ENCODE measurements around the gene SERPINA12. TPM values are rescaled to one million over a fixed set of nuclear protein-coding genes. Genes with fewer than 3 reads are reported as not detected.

Gene SERPINA12
- total RNA-seq, 1 experiment from 2014 or later = not detected

DNA sequence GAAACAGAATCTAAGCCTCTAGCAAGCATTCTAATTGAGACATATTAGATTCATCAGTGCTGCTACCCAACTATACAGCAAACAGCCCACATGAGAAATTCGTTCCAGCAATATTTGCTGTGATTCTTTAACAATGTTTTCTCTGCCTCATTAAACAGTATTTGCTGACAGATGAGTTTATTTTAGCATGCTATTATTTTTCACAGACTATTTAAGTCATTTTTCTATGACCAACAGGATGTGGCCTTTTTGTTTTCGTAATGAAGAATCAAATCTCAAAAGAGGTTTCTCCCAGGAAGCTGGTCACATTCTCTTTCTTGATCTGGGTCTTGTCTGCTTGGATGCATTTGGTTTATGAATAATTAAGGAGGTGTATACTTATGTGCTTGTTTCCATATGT is 23.2 kb upstream of the SERPINA12 start (continued):
- TF ChIP-seq, protein P1, sequence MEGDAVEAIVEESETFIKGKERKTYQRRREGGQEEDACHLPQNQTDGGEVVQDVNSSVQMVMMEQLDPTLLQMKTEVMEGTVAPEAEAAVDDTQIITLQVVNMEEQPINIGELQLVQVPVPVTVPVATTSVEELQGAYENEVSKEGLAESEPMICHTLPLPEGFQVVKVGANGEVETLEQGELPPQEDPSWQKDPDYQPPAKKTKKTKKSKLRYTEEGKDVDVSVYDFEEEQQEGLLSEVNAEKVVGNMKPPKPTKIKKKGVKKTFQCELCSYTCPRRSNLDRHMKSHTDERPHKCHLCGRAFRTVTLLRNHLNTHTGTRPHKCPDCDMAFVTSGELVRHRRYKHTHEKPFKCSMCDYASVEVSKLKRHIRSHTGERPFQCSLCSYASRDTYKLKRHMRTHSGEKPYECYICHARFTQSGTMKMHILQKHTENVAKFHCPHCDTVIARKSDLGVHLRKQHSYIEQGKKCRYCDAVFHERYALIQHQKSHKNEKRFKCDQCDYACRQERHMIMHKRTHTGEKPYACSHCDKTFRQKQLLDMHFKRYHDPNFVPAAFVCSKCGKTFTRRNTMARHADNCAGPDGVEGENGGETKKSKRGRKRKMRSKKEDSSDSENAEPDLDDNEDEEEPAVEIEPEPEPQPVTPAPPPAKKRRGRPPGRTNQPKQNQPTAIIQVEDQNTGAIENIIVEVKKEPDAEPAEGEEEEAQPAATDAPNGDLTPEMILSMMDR (IDR thresholded peaks at IDR 0.05 in 2 of 3, conservative IDR thresholded peaks at IDR 0.05 in 1 of 3; ENCODE audit: borderline replicate concordance in 1 of 3, insufficient read depth in 1 of 3, low read depth in 2 of 3, low read length in 2 of 3) = no peak
- TF ChIP-seq TCF7L2 (IDR thresholded peaks at IDR 0.05; ENCODE audit: borderline replicate concordance, extremely low read depth, insufficient read depth, insufficient read length) (no peak), FOSL1 (IDR thresholded peaks at IDR 0.05; ENCODE audit: low read depth) (no peak)

GRCh38 chr14:94531187-94531586 is 21.9 kb upstream of the SERPINA12 start:
- no peak for DNase-seq (ENCODE audit: low read depth, low spot score)
- Histone ChIP-seq H3K79me2 (ENCODE audit: insufficient read depth, low read length) (no peaks in the 10 kb centered on the region), H3K4me2 (ENCODE audit: low read length) (no peak overlapping the region), H3K9ac (ENCODE audit: low read length) (no peak overlapping the region), H3K4me1 (ENCODE audit: control insufficient read depth in 1 of 2, insufficient read depth in 2 of 2, low read length in 2 of 2) (no peaks in the 10 kb centered on the region), H3K27ac (ENCODE audit: low read depth, low read length) (no peak overlapping the region), H2AFZ (ENCODE audit: low read depth, low read length, poor library complexity, severe bottlenecking) (no peak overlapping the region), H3K36me3 (ENCODE audit: control insufficient read depth in 1 of 2, insufficient read depth in 2 of 2, low read length in 2 of 2) (no peaks in the 10 kb centered on the region), H3K9me3 (ENCODE audit: control insufficient read depth in 1 of 2, insufficient read depth in 1 of 2, low read depth in 1 of 2, low read length in 2 of 2) (no peaks in the 10 kb centered on the region), H4K20me1 (ENCODE audit: insufficient read depth) (no peaks in the 10 kb centered on the region), H3K27me3 (ENCODE audit: insufficient read depth, low read length) (no peaks in the 10 kb centered on the region), H3K9me2 (ENCODE audit: insufficient read depth) (no peaks in the 10 kb centered on the region), H3K4me3 (replicated peaks in 1 of 2; ENCODE audit: low read depth in 1 of 2, low read length in 2 of 2) (no peak overlapping the region)
- RAD21 ChIA-PET (ENCODE audit: low non-redundant PET in 1 of 2, low total read pairs in 2 of 2, uncharacterized antibody in 2 of 2, unreplicated experiment in 2 of 2) = no interaction called here
- no TSS peak for BruUV-seq (replicated peaks)
- POLR2A ChIA-PET = no interaction called here
- TF ChIP-seq, protein P2, sequence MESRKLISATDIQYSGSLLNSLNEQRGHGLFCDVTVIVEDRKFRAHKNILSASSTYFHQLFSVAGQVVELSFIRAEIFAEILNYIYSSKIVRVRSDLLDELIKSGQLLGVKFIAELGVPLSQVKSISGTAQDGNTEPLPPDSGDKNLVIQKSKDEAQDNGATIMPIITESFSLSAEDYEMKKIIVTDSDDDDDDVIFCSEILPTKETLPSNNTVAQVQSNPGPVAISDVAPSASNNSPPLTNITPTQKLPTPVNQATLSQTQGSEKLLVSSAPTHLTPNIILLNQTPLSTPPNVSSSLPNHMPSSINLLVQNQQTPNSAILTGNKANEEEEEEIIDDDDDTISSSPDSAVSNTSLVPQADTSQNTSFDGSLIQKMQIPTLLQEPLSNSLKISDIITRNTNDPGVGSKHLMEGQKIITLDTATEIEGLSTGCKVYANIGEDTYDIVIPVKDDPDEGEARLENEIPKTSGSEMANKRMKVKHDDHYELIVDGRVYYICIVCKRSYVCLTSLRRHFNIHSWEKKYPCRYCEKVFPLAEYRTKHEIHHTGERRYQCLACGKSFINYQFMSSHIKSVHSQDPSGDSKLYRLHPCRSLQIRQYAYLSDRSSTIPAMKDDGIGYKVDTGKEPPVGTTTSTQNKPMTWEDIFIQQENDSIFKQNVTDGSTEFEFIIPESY (IDR thresholded peaks at IDR 0.05; ENCODE audit: extremely low read depth, insufficient replicate concordance, low read length) = no peak
- TF ChIP-seq POLR2AphosphoS5 (IDR thresholded peaks at IDR 0.05; ENCODE audit: low read depth, low read length) (no peak), CEBPB (IDR thresholded peaks at IDR 0.05; ENCODE audit: low read depth) (no peak), SIN3A (IDR thresholded peaks at IDR 0.05; ENCODE audit: low read depth) (no peak), MAX (IDR thresholded peaks at IDR 0.05) (no peak), ELF1 (IDR thresholded peaks at IDR 0.05; ENCODE audit: borderline replicate concordance, low read depth) (no peak), EGR1 (IDR thresholded peaks at IDR 0.05; ENCODE audit: low read depth) (no peak), ZFX (IDR thresholded peaks at IDR 0.05) (no peak), SRF (IDR thresholded peaks at IDR 0.05; ENCODE audit: low read depth) (no peak)
- TF ChIP-seq, protein P1 (IDR thresholded peaks at IDR 0.05 in 2 of 3, conservative IDR thresholded peaks at IDR 0.05 in 1 of 3; ENCODE audit: borderline replicate concordance in 1 of 3, insufficient read depth in 1 of 3, low read depth in 2 of 3, low read length in 2 of 3) = no peak
- no peak for ATAC-seq
- CTCF ChIA-PET = interaction anchor here (1.2 kb wide), 1 partner anchor 18 kb away, joined by 4 read pairs; no protein-coding TSS in a partner anchor
- intact Hi-C loops (cut with micrococcal nuclease) = loop anchor here (10.0 kb wide), 1 partner anchor 396 kb away; no protein-coding TSS in a partner anchor

Data from HCT116 (cell line).